H1 (cell line): ENCODE results near the gene SGCD. TPM values are rescaled to one million over a fixed set of nuclear protein-coding genes. Genes with fewer than 3 reads are reported as not detected.

ENCODE experiments used
- CTCF ChIA-PET: fragments of 300-600 bp; sonication (Branson Sonifier 250); formaldehyde crosslinking; loops from one replicate; lab custom pipeline; 2021; ENCODE audit not compliant: partially characterized antibody; lab: Charles Lee
- POLR2A ChIA-PET: fragments of 300-600 bp; sonication (Branson Sonifier 250); formaldehyde crosslinking; loops from one replicate; lab custom pipeline; 2021; ENCODE audit warnings: inconsistent platforms; ENCODE audit not compliant: partially characterized antibody; lab: Charles Lee
- DNase-seq, 2 experiments: peaks; one replicate each; pipeline versions ENCODE4 v3.0.0 to v3.0.0-alpha.2; 2010 to 2022; ENCODE audit warnings: low spot score in 2 of 2, low read depth in 1 of 2, mixed read lengths in 1 of 2
- FAIRE-seq: peaks from 2 replicates; lab custom pipeline; 2011; peaks lifted over from hg19 to GRCh38; lab: Jason Lieb, UNC
- H2AFZ ChIP-seq: 2 replicates; pipeline ENCODE4 v1.8.1; 2012; ENCODE audit warnings: low read length, inconsistent platforms
- H2AK5ac ChIP-seq: 2 replicates; pipeline ENCODE4 v1.6.1; 2013; ENCODE audit warnings: low read depth, low read length
- H2BK120ac ChIP-seq: replicated peaks from 2 replicates; pipeline ENCODE3; 2013; ENCODE audit warnings: low read depth, low read length, inconsistent platforms
- H2BK12ac ChIP-seq: 2 replicates; pipeline ENCODE4 v1.6.1; 2013; ENCODE audit warnings: low read depth, low read length
- H2BK15ac ChIP-seq: 2 replicates; pipeline ENCODE4 v1.6.1; 2013; ENCODE audit warnings: low read length
- H2BK20ac ChIP-seq: 2 replicates; pipeline ENCODE4 v1.6.1; 2013; ENCODE audit warnings: low read length
- H2BK5ac ChIP-seq: 2 replicates; pipeline ENCODE4 v1.6.1; 2013; ENCODE audit warnings: low read depth, low read length
- H3K14ac ChIP-seq: 2 replicates; pipeline ENCODE4 v1.6.1; 2013; ENCODE audit warnings: inconsistent platforms; ENCODE audit not compliant: insufficient read length
- H3K18ac ChIP-seq: 2 replicates; pipeline ENCODE4 v1.6.1; 2013; ENCODE audit warnings: low read length; ENCODE audit errors: extremely low read depth
- H3K23ac ChIP-seq: 2 replicates; pipeline ENCODE4 v1.6.1; 2013; ENCODE audit warnings: inconsistent platforms; ENCODE audit not compliant: insufficient read length
- H3K23me2 ChIP-seq: 2 replicates; pipeline ENCODE4 v1.6.1; 2013; ENCODE audit warnings: low read depth, low read length
- H3K27ac ChIP-seq: 2 replicates; pipeline ENCODE4 v1.6.1; 2011; ENCODE audit warnings: low read depth, low read length, inconsistent platforms
- H3K27me3 ChIP-seq, 4 experiments: replicated peaks in 1 of 4; 1 replicate in 1 of 4; 2 replicates in 3 of 4; pipeline versions ENCODE4 v1.6.1 to v1.8.1; 2011 to 2013; ENCODE audit warnings: low read length in 3 of 4, mild to moderate bottlenecking in 3 of 4, inconsistent platforms in 2 of 4, mixed read lengths in 2 of 4, moderate library complexity in 1 of 4; ENCODE audit not compliant: control insufficient read depth in 3 of 4, insufficient read depth in 3 of 4; ENCODE audit errors: extremely low read depth in 1 of 4
- H3K36me3 ChIP-seq, 4 experiments: 2 replicates each; pipeline versions ENCODE4 v1.6.1 to v1.8.1; 2011 to 2013; ENCODE audit warnings: mild to moderate bottlenecking in 4 of 4, low read length in 3 of 4, moderate library complexity in 2 of 4, control low read depth in 1 of 4, inconsistent platforms in 1 of 4; ENCODE audit not compliant: insufficient read depth in 4 of 4, control insufficient read depth in 2 of 4
- H3K4ac ChIP-seq: replicated peaks from 2 replicates; pipeline ENCODE3; 2013; ENCODE audit warnings: low read length, low read depth, mixed read lengths, inconsistent platforms; ENCODE audit not compliant: insufficient read length
- H3K4me1 ChIP-seq, 4 experiments: replicated peaks in 1 of 4; 1 replicate in 1 of 4; 2 replicates in 3 of 4; pipeline versions ENCODE4 v1.6.1 to v1.8.1; 2011 to 2013; ENCODE audit warnings: low read length in 3 of 4, inconsistent platforms in 2 of 4, mixed read lengths in 1 of 4; ENCODE audit not compliant: insufficient read depth in 4 of 4, control insufficient read depth in 3 of 4
- H3K4me2 ChIP-seq, 2 experiments: 2 replicates each; pipeline versions ENCODE4 v1.6.1 to v1.8.1; 2011 to 2013; ENCODE audit warnings: low read depth in 2 of 2, low read length in 2 of 2, control low read depth in 1 of 2, inconsistent platforms in 1 of 2, mild to moderate bottlenecking in 1 of 2; ENCODE audit not compliant: insufficient read depth in 1 of 2
- H3K4me3 ChIP-seq, 4 experiments: fragments of 200-600, 300-600 bp in 1 of 4; sonication (generic), shearing (Covaris generic), sonication (Bioruptor Twin) in 1 of 4; 2 replicates each; pipeline versions ENCODE4 v1.5.1 to v1.8.1; 2011 to 2016; ENCODE audit warnings: low read length in 4 of 4, low read depth in 3 of 4, control low read depth in 2 of 4, inconsistent platforms in 2 of 4, mild to moderate bottlenecking in 2 of 4, mixed read lengths in 1 of 4, moderate library complexity in 1 of 4; ENCODE audit not compliant: insufficient read depth in 2 of 4; ENCODE audit errors: extremely low read depth in 1 of 4
- H3K56ac ChIP-seq: replicated peaks from 2 replicates; pipeline ENCODE3; 2013; ENCODE audit warnings: low read depth, mild to moderate bottlenecking, mixed read lengths, low read length, inconsistent platforms; ENCODE audit not compliant: insufficient read length
- H3K79me1 ChIP-seq: 2 replicates; pipeline ENCODE4 v1.6.1; 2013; ENCODE audit warnings: low read depth, low read length, control low read depth
- H3K79me2 ChIP-seq, 2 experiments: 2 replicates each; pipeline versions ENCODE4 v1.6.1 to v1.8.1; 2012 to 2013; ENCODE audit warnings: low read length in 2 of 2, mild to moderate bottlenecking in 2 of 2, inconsistent platforms in 1 of 2; ENCODE audit not compliant: insufficient read depth in 2 of 2, control insufficient read depth in 1 of 2
- H3K9ac ChIP-seq, 4 experiments: replicated peaks in 1 of 4; 1 replicate in 1 of 4; 2 replicates in 3 of 4; pipeline versions ENCODE4 v1.6.1 to v1.8.1; 2011 to 2013; ENCODE audit warnings: low read depth in 3 of 4, low read length in 3 of 4, control low read depth in 2 of 4, mild to moderate bottlenecking in 2 of 4, moderate library complexity in 2 of 4, inconsistent platforms in 1 of 4; ENCODE audit errors: extremely low read depth in 1 of 4
- H3K9me3 ChIP-seq, 2 experiments: 2 replicates each; pipeline versions ENCODE4 v1.6.1 to v1.8.1; 2012 to 2013; ENCODE audit warnings: mild to moderate bottlenecking in 2 of 2, moderate library complexity in 2 of 2, control low read depth in 1 of 2, inconsistent platforms in 1 of 2, low read depth in 1 of 2, low read length in 1 of 2, mixed read lengths in 1 of 2; ENCODE audit not compliant: insufficient read depth in 2 of 2
- H4K20me1 ChIP-seq, 2 experiments: replicated peaks in 1 of 2; 2 replicates each; pipeline versions ENCODE3 to v1.8.1; 2011 to 2013; ENCODE audit warnings: inconsistent platforms in 2 of 2, low read length in 2 of 2, mild to moderate bottlenecking in 1 of 2; ENCODE audit not compliant: insufficient read depth in 2 of 2, control insufficient read depth in 1 of 2
- H4K5ac ChIP-seq: 2 replicates; pipeline ENCODE4 v1.6.1; 2013; ENCODE audit warnings: low read length, low read depth, mixed read lengths, inconsistent platforms; ENCODE audit not compliant: insufficient read length
- H4K8ac ChIP-seq: 2 replicates; pipeline ENCODE4 v1.8.0; 2013; ENCODE audit warnings: mild to moderate bottlenecking, moderate library complexity, low read length, inconsistent platforms; ENCODE audit not compliant: insufficient read depth; ENCODE audit errors: extremely low read depth
- H4K91ac ChIP-seq: replicated peaks from 2 replicates; pipeline ENCODE3; 2013; ENCODE audit warnings: low read length, mixed read lengths, inconsistent platforms; ENCODE audit not compliant: insufficient read length
- BACH1 ChIP-seq: IDR thresholded peaks from 2 replicates; pipeline ENCODE4 v1.6.1; 2012; ENCODE audit warnings: low read length, improper control_type of control experiment
- CTBP2 ChIP-seq: IDR thresholded peaks from 2 replicates; pipeline ENCODE4 v1.7.0; 2011; ENCODE audit warnings: borderline replicate concordance, mild to moderate bottlenecking, moderate library complexity, mixed read lengths, low read length; ENCODE audit not compliant: insufficient read depth, insufficient read length
- FOSL1 ChIP-seq: IDR thresholded peaks from 2 replicates; pipeline ENCODE4 v1.6.1; 2011; ENCODE audit warnings: mild to moderate bottlenecking, low read depth, low read length, moderate library complexity; ENCODE audit not compliant: insufficient read depth
- NANOG ChIP-seq: IDR thresholded peaks from 2 replicates; pipeline ENCODE4 v1.6.1; 2011; ENCODE audit warnings: low read length, low read depth, mild to moderate bottlenecking, inconsistent platforms; ENCODE audit not compliant: insufficient read depth, poor library complexity, severe bottlenecking
- RAD21 ChIP-seq, 2 experiments: IDR thresholded peaks in 1 of 2; conservative IDR thresholded peaks in 1 of 2; 2 replicates each; pipeline ENCODE4 v1.6.1; 2011; ENCODE audit warnings: low read depth in 2 of 2, low read length in 2 of 2, improper control_type of control experiment in 1 of 2, inconsistent platforms in 1 of 2, mild to moderate bottlenecking in 1 of 2, moderate library complexity in 1 of 2
- RXRA ChIP-seq: IDR thresholded peaks from 2 replicates; pipeline ENCODE4 v1.6.1; 2011; ENCODE audit warnings: low read depth, mild to moderate bottlenecking, low read length, moderate library complexity; ENCODE audit not compliant: insufficient read depth
- TBP ChIP-seq: IDR thresholded peaks from 2 replicates; pipeline ENCODE4 v1.6.1; 2011; ENCODE audit warnings: low read depth, low read length, improper control_type of control experiment
- WGBS, 2 experiments: shearing (Covaris generic) in 1 of 2; methylation state at CpG; one replicate each; pipeline versions ENCODE4 v1.1.6 to v1.1.7; 2013 to 2015; ENCODE audit warnings: low lambda C conversion rate in 2 of 2, mixed read lengths in 2 of 2, inconsistent platforms in 1 of 2, low coverage in 1 of 2, missing lambda C conversion rate in 1 of 2; ENCODE audit not compliant: insufficient replicate concordance in 2 of 2, insufficient coverage in 1 of 2, insufficient read length in 1 of 2; ENCODE audit errors: extremely low coverage in 1 of 2, missing lambda C conversion rate in 1 of 2; 5-methylcytosine and 5-hydroxymethylcytosine counted together
- polyA plus RNA-seq, 7 experiments: library from polyadenylated mRNA; depleted of rRNA in 3 of 7; stranded (reverse) in 5 of 7; unstranded in 2 of 7; fragments of >200 nt in 5 of 7; fragments of 200-250 nt in 2 of 7; gene quantifications; 1 replicate in 5 of 7; 2 replicates in 1 of 7; 4 replicates in 1 of 7; pipeline versions ENCODE4 v1.2.1 to v1.2.3, GENCODE V29; 2011 to 2013; ENCODE audit warnings: missing spikeins in 2 of 7, mixed read lengths in 2 of 7
- total RNA-seq: library from RNA; stranded (reverse); fragmentation: NEBNext Ultra II Directional; extraction: Animal tissue kit (Norgen Biotek cat#: 25700); gene quantifications from 2 replicates; pipeline ENCODE4 v1.2.1, GENCODE V29; 2021

The SGCD gene
- total and polyA plus RNA-seq, 2 of the 8 experiments (the other 6 are each of a cell fraction or from before 2014, with no cell fraction given), result 0.04 to 0.08 TPM

- no peak overlapping the region for H2BK12ac ChIP-seq
- no peaks in the 10 kb centered on the region for H3K79me2 ChIP-seq
- no peak overlapping the region for H3K27ac ChIP-seq
- H3K4ac ChIP-seq, result no peak overlapping the region
- no peak overlapping the region for H2AFZ ChIP-seq
- H2AK5ac ChIP-seq, result no peak overlapping the region
- no peak overlapping the region for H3K23ac ChIP-seq
- H3K9ac ChIP-seq, result no peak overlapping the region
- H3K23me2 ChIP-seq, result no peaks in the 10 kb centered on the region
- no peak overlapping the region for H3K56ac ChIP-seq
- no peak overlapping the region for H2BK20ac ChIP-seq
- H4K20me1 ChIP-seq, result no peaks in the 10 kb centered on the region
- CTCF ChIA-PET, result interaction anchor here (0.6 to 0.8 kb wide), 3 partner anchors 13 to 773 kb away, joined by 3 to 4 read pairs (median 3); no protein-coding TSS in a partner anchor
- H3K27me3 ChIP-seq, result no peaks in the 10 kb centered on the region
- H4K91ac ChIP-seq, result no peak overlapping the region
- no peaks in the 10 kb centered on the region for H3K4me1 ChIP-seq
- no peak overlapping the region for H3K4me3 ChIP-seq
- no peak overlapping the region for H3K14ac ChIP-seq
- H2BK5ac ChIP-seq, result no peak overlapping the region
- no peak overlapping the region for H2BK15ac ChIP-seq
- H2BK120ac ChIP-seq, result no peak overlapping the region
- H3K79me1 ChIP-seq, result no peaks in the 10 kb centered on the region
- POLR2A ChIA-PET, result no interaction called here
- 59% methylated on average over 3 of the region's 3 CpGs; no CpG with 5 or more reads in 1 of the 2 experiments for WGBS, 2 experiments
- no peak overlapping the region for H4K8ac ChIP-seq
- no peak overlapping the region for H3K4me2 ChIP-seq
- no peak for DNase-seq
- FAIRE-seq, result no peak
- no peak overlapping the region for H3K18ac ChIP-seq
- H3K9me3 ChIP-seq, result no peaks in the 10 kb centered on the region
- H3K36me3 ChIP-seq, result no peaks in the 10 kb centered on the region
- no peak overlapping the region for H4K5ac ChIP-seq
- no peak for TF ChIP-seq RXRA
- no peak for TF ChIP-seq TBP
- TF ChIP-seq RAD21 (IDR thresholded peaks at IDR 0.05 in 1 of 2, conservative IDR thresholded peaks at IDR 0.05 in 1 of 2; ENCODE audit: low read depth in 2 of 2, low read length in 2 of 2), result no peak
- TF ChIP-seq NANOG, result no peak
- no peak for TF ChIP-seq CTBP2
- no peak for TF ChIP-seq FOSL1
- TF ChIP-seq BACH1, result no peak
These were observed 49.0 kb downstream of the SGCD start for GRCh38 chr5:156375895-156376495.
